SKM-1 (cell line): ENCODE results near the gene EIF3J.

Experiments used
- DNase-seq: peaks from one replicate; lab custom pipeline; 2025; ENCODE audit not compliant: unreplicated experiment; lab: John Stamatoyannopoulos, UW

EIF3J gene

DNA sequence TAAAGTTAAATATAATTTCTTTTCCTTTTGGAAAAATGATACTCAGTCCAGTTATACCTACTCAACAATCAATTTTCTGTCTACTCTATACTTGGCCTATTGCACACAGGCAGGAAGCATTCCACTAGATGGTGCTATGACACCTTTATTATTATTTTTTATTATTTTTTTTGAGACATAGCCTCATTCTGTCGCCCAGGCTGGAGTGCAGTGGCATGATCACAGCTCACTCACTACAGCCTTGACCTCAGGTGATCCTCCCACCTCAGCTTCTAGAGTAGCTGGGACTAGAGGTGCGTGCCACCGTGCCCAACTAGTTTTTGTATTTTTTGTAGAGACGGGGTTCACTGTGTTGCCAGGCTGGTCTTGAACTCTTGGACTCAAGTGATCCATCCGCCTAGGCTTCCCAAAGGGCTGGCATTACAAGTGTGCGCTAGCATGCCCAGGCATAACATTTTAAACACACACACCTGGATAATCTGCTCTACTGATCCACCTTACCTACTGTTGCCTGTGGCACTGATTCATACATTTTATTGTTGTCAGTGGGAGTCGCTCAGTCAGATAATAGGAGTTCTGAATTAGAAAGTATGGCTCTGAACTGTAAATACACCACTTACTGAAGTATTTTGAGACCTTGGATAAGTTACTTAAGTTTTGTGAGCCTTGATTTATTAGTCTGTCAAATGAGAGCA lies 56.2 kb downstream of the EIF3J start:
- DNase-seq: no peak

DNA sequence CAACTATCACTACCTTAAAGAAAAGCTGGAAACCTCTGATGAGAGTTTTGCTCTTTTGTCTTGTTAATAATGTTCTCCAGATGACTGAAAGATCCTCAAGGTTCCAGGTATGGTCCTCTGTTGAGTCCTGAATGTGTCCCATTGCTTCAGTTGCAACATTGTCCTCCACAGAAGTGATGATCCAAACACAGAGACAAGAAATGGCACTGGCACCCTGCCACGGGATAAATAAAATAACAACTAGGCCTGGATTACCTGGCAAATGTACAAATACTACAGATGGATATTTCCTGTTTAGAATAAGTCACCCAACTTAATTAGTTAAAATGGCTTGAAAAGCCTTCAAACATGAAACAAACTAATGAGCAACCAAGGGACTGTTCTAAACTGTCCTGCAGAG lies 58.3 kb downstream of the EIF3J start:
- DNase-seq: no peak

- DNase-seq: no peak
Observed at GRCh38 chr15:44595656-44596510, 58.9 kb downstream of the EIF3J start.

- DNase-seq: no peak
Observed at GRCh38 chr15:44596511-44597010, 59.6 kb downstream of the EIF3J start.

GRCh38 chr15:44598066-44598465 lies 61.1 kb downstream of the EIF3J start:
- DNase-seq: no peak

DNA sequence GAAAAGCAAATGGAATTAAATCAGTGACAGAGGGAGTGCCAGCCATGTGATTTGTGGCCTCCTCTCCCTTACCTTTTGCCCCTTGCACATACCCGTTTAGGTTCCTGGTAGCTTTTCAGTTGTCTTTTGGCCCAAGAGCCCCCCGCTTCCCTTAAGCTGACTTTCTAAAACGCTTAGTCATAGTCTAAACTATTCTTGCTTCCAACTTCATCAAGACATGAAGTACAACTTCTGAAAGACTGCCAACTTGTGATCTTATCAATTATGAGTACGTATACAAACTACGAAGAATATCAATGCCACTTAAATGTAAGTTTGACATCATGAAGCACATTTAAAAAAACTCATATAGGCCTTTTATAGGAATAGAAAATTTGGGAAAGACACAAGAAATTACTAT lies 61.9 kb downstream of the EIF3J start:
- DNase-seq: no peak

DNA sequence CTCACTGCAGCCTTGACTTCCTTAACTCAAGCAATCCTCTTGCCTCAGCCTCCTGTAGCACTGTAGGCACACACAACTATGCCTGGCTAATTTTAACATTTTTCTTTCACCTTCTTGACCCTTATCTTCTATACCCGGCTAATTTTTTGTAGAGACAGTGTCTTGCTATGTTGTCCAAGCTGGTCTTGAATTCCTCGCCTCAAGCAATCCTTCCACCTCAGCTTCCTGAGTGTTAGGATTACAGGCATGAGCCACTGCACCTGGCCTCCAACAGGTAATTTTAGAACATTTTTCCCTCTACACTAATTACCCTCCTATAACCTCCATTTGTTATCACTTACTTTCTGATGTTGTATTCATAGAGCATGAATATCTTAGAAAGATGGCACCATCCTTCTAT lies 66.2 kb downstream of the EIF3J start:
- DNase-seq: no peak

DNA sequence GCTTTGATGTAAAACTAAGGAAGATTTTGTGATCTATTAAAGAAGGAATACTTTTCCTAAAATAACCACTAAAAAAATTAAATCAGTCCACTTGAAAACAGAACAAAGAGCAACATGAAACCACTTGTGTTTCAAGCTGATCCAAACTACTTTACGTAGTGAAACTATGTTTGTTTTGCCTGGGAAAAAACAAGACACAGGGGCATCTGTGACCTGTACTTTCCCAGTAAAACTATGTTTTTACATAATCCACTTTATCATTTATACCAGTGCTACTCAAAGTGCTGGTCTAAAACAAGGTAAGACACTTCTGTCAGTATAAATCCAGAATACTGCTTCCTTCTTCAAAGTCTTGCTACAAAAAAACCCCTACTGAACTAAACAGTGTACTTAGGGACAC lies 69.8 kb downstream of the EIF3J start:
- DNase-seq: no peak
